SK-N-SH treated with all-trans-retinoic acid at 6 μM for 48 hours (cell line): Measurements from ENCODE around the gene PPP1R10.

Source experiments
- ATAC-seq: fragments of 200-7000 bp; cut with Tn5 transposase; 3 replicates; pipeline ENCODE4 v1.9.1; 2020; ENCODE audit warnings: mild to moderate bottlenecking, moderate library complexity
- ARNTL ChIP-seq: fragments of 450-650 bp; formaldehyde crosslinking; IDR thresholded peaks from 2 replicates; pipeline ENCODE4 v1.5.0; 2020; ENCODE audit warnings: low read depth, mild to moderate bottlenecking, moderate library complexity, borderline replicate concordance
- CREB5 ChIP-seq: fragments of 250-450 bp; sonication (Bioruptor Pico); IDR thresholded peaks from 2 replicates; pipeline ENCODE4 v1.5.1; 2020; ENCODE audit warnings: low read depth, mild to moderate bottlenecking, moderate library complexity
- CSDC2 ChIP-seq: fragments of 250-450 bp; sonication (Bioruptor Pico); IDR thresholded peaks from 2 replicates; pipeline ENCODE4 v1.5.0; 2020; ENCODE audit warnings: mild to moderate bottlenecking, moderate library complexity
- CSRNP3 ChIP-seq: fragments of 250-450 bp; sonication (Bioruptor Pico); IDR thresholded peaks from 2 replicates; pipeline ENCODE4 v1.5.1; 2021; ENCODE audit warnings: mild to moderate bottlenecking, moderate library complexity
- ESRRG ChIP-seq: fragments of 250-450 bp; sonication (Bioruptor Pico); IDR thresholded peaks from 2 replicates; pipeline ENCODE4 v1.6.1; 2021; ENCODE audit warnings: mild to moderate bottlenecking
- GLIS3 ChIP-seq: fragments of 250-450 bp; sonication (Bioruptor Pico); IDR thresholded peaks from 2 replicates; pipeline ENCODE4 v1.5.0; 2020; ENCODE audit warnings: mild to moderate bottlenecking, moderate library complexity
- ISL1 ChIP-seq: fragments of 250-450 bp; sonication (Bioruptor Pico); IDR thresholded peaks from 2 replicates; pipeline ENCODE4 v2.1.2; 2022; ENCODE audit warnings: mild to moderate bottlenecking, moderate library complexity
- OSR1 ChIP-seq: fragments of 250-450 bp; sonication (Bioruptor Pico); IDR thresholded peaks from 2 replicates; pipeline ENCODE4 v1.8.0; 2022; ENCODE audit warnings: moderate library complexity, mild to moderate bottlenecking, inconsistent platforms
- RARB ChIP-seq: fragments of 250-450 bp; sonication (Bioruptor Pico); IDR thresholded peaks from 2 replicates; pipeline ENCODE4 v1.8.0; 2021; ENCODE audit warnings: mild to moderate bottlenecking, moderate library complexity
- TCF4 ChIP-seq: fragments of 250-450 bp; sonication (Bioruptor Pico); IDR thresholded peaks from 2 replicates; pipeline ENCODE4 v1.8.0; 2021; ENCODE audit warnings: mild to moderate bottlenecking, moderate library complexity, borderline replicate concordance
- TOX ChIP-seq: fragments of 250-450 bp; sonication (Bioruptor Pico); IDR thresholded peaks from 2 replicates; pipeline ENCODE4 v1.8.0; 2021; ENCODE audit warnings: mild to moderate bottlenecking, moderate library complexity, borderline replicate concordance
- ZC3H10 ChIP-seq: fragments of 250-450 bp; sonication (Bioruptor Pico); IDR thresholded peaks from 2 replicates; pipeline ENCODE4 v1.5.1; 2021; ENCODE audit warnings: mild to moderate bottlenecking, moderate library complexity
- ZFP3 ChIP-seq: fragments of 250-450 bp; sonication (Bioruptor Pico); IDR thresholded peaks from 2 replicates; pipeline ENCODE4 v1.5.0; 2020; ENCODE audit warnings: mild to moderate bottlenecking, moderate library complexity
- ZFP30 ChIP-seq: fragments of 450-650 bp; formaldehyde crosslinking; IDR thresholded peaks from 2 replicates; pipeline ENCODE4 v1.5.0; 2022; ENCODE audit warnings: mild to moderate bottlenecking, moderate library complexity
- ZNF565 ChIP-seq: fragments of 450-650 bp; formaldehyde crosslinking; conservative IDR thresholded peaks from 2 replicates; pipeline ENCODE4 v1.5.0; 2020; ENCODE audit warnings: low read depth, mild to moderate bottlenecking, moderate library complexity
- ZNF70 ChIP-seq: fragments of 450-650 bp; formaldehyde crosslinking; IDR thresholded peaks from 2 replicates; pipeline ENCODE4 v1.5.0; 2020; ENCODE audit warnings: mild to moderate bottlenecking, moderate library complexity
- ZNF8 ChIP-seq: fragments of 450-650 bp; formaldehyde crosslinking; IDR thresholded peaks from 2 replicates; pipeline ENCODE4 v1.5.0; 2020; ENCODE audit warnings: mild to moderate bottlenecking, moderate library complexity
- TF ChIP-seq, protein P1 (sequence below): fragments of 250-450 bp; sonication (Bioruptor Pico); IDR thresholded peaks from 2 replicates; pipeline ENCODE4 v1.8.0; 2020; ENCODE audit warnings: mild to moderate bottlenecking, moderate library complexity, borderline replicate concordance
- TF ChIP-seq, protein P2 (sequence below): fragments of 250-450 bp; sonication (Bioruptor Pico); IDR thresholded peaks from 2 replicates; pipeline ENCODE4 v1.5.0; 2020; ENCODE audit warnings: mild to moderate bottlenecking, moderate library complexity
- TF ChIP-seq, protein P3 (sequence below): fragments of 250-450 bp; sonication (Bioruptor Pico); IDR thresholded peaks from 2 replicates; pipeline ENCODE4 v1.8.0; 2021; ENCODE audit warnings: low read depth, mild to moderate bottlenecking, moderate library complexity, borderline replicate concordance

Gene PPP1R10

GRCh38 chr6:30571075-30571761, 45.8 kb downstream of the PPP1R10 start, which contains the start of gene ABCF1:
ABCF1 (plus strand) TSS chr6:30571442; CDS start chr6:30571488, 46 bp downstream.
- ATAC-seq: peak; percentile 92
- TF ChIP-seq ZC3H10 (CRISPR knock-in tag): 0 out of 2 replicates have a peak, but pooled peaks have one; percentile 16
- TF ChIP-seq TCF4 (CRISPR knock-in tag): no peak
- TF ChIP-seq ZFP30 (CRISPR knock-in tag): no peak
- no peak for TF ChIP-seq ZNF70 (CRISPR knock-in tag)

DNA sequence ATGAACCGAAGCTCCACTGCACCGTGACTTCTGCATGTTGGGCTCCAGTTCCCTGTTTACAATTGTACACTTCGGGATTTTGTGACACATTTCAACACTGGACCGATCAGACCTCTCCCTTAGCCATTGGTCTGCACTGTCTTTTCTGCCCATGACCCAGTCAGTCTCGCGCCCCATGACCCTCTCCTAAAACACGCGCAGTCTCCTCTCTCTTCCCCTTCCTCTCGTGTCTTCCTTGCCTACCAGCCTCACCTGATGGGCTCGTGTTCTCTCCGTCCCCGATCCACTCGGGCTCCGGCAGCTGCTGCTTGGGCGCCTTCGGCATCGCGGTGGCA, 46.3 kb downstream of the PPP1R10 start:
- no peak for TF ChIP-seq ARNTL
- TF ChIP-seq TOX (CRISPR knock-in tag): no peak
- TF ChIP-seq GLIS3 (CRISPR knock-in tag): no peak
- TF ChIP-seq CSRNP3: no peak
- TF ChIP-seq, protein P1, sequence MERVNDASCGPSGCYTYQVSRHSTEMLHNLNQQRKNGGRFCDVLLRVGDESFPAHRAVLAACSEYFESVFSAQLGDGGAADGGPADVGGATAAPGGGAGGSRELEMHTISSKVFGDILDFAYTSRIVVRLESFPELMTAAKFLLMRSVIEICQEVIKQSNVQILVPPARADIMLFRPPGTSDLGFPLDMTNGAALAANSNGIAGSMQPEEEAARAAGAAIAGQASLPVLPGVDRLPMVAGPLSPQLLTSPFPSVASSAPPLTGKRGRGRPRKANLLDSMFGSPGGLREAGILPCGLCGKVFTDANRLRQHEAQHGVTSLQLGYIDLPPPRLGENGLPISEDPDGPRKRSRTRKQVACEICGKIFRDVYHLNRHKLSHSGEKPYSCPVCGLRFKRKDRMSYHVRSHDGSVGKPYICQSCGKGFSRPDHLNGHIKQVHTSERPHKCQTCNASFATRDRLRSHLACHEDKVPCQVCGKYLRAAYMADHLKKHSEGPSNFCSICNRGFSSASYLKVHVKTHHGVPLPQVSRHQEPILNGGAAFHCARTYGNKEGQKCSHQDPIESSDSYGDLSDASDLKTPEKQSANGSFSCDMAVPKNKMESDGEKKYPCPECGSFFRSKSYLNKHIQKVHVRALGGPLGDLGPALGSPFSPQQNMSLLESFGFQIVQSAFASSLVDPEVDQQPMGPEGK (CRISPR knock-in tag): no peak
- TF ChIP-seq OSR1 (CRISPR knock-in tag): no peak
- no peak for TF ChIP-seq TCF4 (CRISPR knock-in tag)
- TF ChIP-seq CREB5 (CRISPR knock-in tag): no peak
- TF ChIP-seq ZFP3 (CRISPR knock-in tag): no peak
- TF ChIP-seq ZNF8 (CRISPR knock-in tag): no peak
- TF ChIP-seq, protein P2, sequence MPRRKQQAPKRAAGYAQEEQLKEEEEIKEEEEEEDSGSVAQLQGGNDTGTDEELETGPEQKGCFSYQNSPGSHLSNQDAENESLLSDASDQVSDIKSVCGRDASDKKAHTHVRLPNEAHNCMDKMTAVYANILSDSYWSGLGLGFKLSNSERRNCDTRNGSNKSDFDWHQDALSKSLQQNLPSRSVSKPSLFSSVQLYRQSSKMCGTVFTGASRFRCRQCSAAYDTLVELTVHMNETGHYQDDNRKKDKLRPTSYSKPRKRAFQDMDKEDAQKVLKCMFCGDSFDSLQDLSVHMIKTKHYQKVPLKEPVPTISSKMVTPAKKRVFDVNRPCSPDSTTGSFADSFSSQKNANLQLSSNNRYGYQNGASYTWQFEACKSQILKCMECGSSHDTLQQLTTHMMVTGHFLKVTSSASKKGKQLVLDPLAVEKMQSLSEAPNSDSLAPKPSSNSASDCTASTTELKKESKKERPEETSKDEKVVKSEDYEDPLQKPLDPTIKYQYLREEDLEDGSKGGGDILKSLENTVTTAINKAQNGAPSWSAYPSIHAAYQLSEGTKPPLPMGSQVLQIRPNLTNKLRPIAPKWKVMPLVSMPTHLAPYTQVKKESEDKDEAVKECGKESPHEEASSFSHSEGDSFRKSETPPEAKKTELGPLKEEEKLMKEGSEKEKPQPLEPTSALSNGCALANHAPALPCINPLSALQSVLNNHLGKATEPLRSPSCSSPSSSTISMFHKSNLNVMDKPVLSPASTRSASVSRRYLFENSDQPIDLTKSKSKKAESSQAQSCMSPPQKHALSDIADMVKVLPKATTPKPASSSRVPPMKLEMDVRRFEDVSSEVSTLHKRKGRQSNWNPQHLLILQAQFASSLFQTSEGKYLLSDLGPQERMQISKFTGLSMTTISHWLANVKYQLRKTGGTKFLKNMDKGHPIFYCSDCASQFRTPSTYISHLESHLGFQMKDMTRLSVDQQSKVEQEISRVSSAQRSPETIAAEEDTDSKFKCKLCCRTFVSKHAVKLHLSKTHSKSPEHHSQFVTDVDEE: no peak
- no peak for TF ChIP-seq ZNF70 (CRISPR knock-in tag)
- no peak for TF ChIP-seq ZFP30 (CRISPR knock-in tag)
- TF ChIP-seq ESRRG (CRISPR knock-in tag): no peak
- TF ChIP-seq ZNF565 (CRISPR knock-in tag): no peak
- TF ChIP-seq ISL1 (CRISPR knock-in tag): no peak
- ATAC-seq: peak; percentile 18

GRCh38 chr6:30570263-30570662, 46.8 kb downstream of the PPP1R10 start:
- no peak for ATAC-seq
- TF ChIP-seq ZFP30 (CRISPR knock-in tag): no peak
- TF ChIP-seq ESRRG (CRISPR knock-in tag): no peak
- TF ChIP-seq ARNTL: no peak
- TF ChIP-seq CSRNP3: no peak
- no peak for TF ChIP-seq RARB (CRISPR knock-in tag)
- TF ChIP-seq ZNF70 (CRISPR knock-in tag): no peak
- no peak for TF ChIP-seq ZFP3 (CRISPR knock-in tag)
- TF ChIP-seq, protein P2: no peak
- TF ChIP-seq ISL1 (CRISPR knock-in tag): no peak
- TF ChIP-seq, protein P3, sequence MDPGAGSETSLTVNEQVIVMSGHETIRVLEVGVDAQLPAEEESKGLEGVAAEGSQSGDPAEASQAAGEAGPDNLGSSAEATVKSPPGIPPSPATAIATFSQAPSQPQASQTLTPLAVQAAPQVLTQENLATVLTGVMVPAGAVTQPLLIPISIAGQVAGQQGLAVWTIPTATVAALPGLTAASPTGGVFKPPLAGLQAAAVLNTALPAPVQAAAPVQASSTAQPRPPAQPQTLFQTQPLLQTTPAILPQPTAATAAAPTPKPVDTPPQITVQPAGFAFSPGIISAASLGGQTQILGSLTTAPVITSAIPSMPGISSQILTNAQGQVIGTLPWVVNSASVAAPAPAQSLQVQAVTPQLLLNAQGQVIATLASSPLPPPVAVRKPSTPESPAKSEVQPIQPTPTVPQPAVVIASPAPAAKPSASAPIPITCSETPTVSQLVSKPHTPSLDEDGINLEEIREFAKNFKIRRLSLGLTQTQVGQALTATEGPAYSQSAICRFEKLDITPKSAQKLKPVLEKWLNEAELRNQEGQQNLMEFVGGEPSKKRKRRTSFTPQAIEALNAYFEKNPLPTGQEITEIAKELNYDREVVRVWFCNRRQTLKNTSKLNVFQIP (CRISPR knock-in tag): no peak
- no peak for TF ChIP-seq ZNF565 (CRISPR knock-in tag)
- no peak for TF ChIP-seq ZNF8 (CRISPR knock-in tag)
- no peak for TF ChIP-seq CSDC2 (CRISPR knock-in tag)
- no peak for TF ChIP-seq TOX (CRISPR knock-in tag)
- TF ChIP-seq, all 23 proteins: peak for 0
